ENCODE measurements around the gene AGFG2. TPM values are rescaled to one million over a fixed set of nuclear protein-coding genes. Genes with fewer than 3 reads are reported as not detected.
"Not testable (repeated sequence)": the region's sequence is repeated elsewhere in the genome, so short reads cannot be mapped to it uniquely, and the experiment has no call there.

AGFG2 gene
- total and polyA plus RNA-seq, 2 of the 13 experiments (the other 11 are each of a cell fraction or from before 2014, with no cell fraction given): 125 to 132 TPM

DNA sequence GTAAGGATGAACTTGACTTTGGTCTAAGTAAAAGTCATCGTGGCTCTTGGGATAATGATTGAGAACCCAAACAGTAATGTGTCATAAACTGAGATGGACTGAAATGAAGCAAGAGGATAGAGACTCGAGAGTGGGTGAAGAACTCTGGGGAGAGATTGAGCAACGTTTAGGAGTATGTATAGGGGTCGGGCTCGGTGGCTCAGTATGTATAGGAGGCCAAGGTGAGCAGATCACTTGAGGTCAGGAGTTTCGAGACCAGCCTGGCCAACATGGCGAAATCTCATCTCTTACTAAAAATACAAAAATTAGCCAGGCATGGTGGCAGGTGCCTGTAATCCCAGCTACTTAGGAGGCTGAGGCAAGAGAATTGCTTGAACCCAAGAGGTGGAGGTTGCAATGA is 2.3 kb downstream of the AGFG2 start:
- in situ Hi-C loops (cut with HindIII; ENCODE audit: extremely low pct_ligation_motif_present, low pct_unique_long_range_greater_than_20kb): not testable (repeated sequence)
- intact Hi-C loops (cut with micrococcal nuclease; ENCODE audit: unreplicated experiment): loop anchor here (2.0 kb wide), 1 partner anchor 17 kb away; no protein-coding TSS in a partner anchor
- TF ChIP-seq CSRNP1 (CRISPR knock-in tag; IDR thresholded peaks at IDR 0.05) (0 out of 2 replicates have a peak, but pooled peaks have one; percentile 24), MED1 (CRISPR knock-in tag; IDR thresholded peaks at IDR 0.05) (peak; percentile 28; the same call in 1 of the 2 replicates), SAP130 (CRISPR knock-in tag; IDR thresholded peaks at IDR 0.05; ENCODE audit: low read depth) (peak; percentile 27; the same call in 1 of the 2 replicates), RXRB (CRISPR knock-in tag; IDR thresholded peaks at IDR 0.05; ENCODE audit: borderline replicate concordance) (peak; percentile 41; the same call in 1 of the 2 replicates), FOXK1 (CRISPR knock-in tag; IDR thresholded peaks at IDR 0.05; ENCODE audit: borderline replicate concordance, low read depth) (0 out of 2 replicates have a peak, but pooled peaks have one; percentile 24), ZNF790 (CRISPR knock-in tag; IDR thresholded peaks at IDR 0.05; ENCODE audit: borderline replicate concordance) (0 out of 2 replicates have a peak, but pooled peaks have one; percentile 11), BORCS8-MEF2B (CRISPR knock-in tag; IDR thresholded peaks at IDR 0.05) (0 out of 2 replicates have a peak, but pooled peaks have one; percentile 24), HDAC1 (CRISPR knock-in tag; IDR thresholded peaks at IDR 0.05) (0 out of 2 replicates have a peak, but pooled peaks have one; percentile 30), NCOA1 (CRISPR knock-in tag; IDR thresholded peaks at IDR 0.05) (0 out of 2 replicates have a peak, but pooled peaks have one; percentile 31), SALL1 (CRISPR knock-in tag; IDR thresholded peaks at IDR 0.05) (peak; percentile 41; the same call in 1 of the 2 replicates), NR2F6 (IDR thresholded peaks at IDR 0.05) (0 out of 2 replicates have a peak, but pooled peaks have one; percentile 38), NR2F6 (CRISPR knock-in tag; IDR thresholded peaks at IDR 0.05) (peak; percentile 23; the same call in 1 of the 2 replicates), CEBPB (IDR thresholded peaks at IDR 0.05; ENCODE audit: borderline replicate concordance, low read depth, low read length) (peak; percentile 59; the same call in 1 of the 2 replicates), RARA (CRISPR knock-in tag; IDR thresholded peaks at IDR 0.05) (peak; percentile 26; the same call in 1 of the 2 replicates)
- TF ChIP-seq, protein P1, sequence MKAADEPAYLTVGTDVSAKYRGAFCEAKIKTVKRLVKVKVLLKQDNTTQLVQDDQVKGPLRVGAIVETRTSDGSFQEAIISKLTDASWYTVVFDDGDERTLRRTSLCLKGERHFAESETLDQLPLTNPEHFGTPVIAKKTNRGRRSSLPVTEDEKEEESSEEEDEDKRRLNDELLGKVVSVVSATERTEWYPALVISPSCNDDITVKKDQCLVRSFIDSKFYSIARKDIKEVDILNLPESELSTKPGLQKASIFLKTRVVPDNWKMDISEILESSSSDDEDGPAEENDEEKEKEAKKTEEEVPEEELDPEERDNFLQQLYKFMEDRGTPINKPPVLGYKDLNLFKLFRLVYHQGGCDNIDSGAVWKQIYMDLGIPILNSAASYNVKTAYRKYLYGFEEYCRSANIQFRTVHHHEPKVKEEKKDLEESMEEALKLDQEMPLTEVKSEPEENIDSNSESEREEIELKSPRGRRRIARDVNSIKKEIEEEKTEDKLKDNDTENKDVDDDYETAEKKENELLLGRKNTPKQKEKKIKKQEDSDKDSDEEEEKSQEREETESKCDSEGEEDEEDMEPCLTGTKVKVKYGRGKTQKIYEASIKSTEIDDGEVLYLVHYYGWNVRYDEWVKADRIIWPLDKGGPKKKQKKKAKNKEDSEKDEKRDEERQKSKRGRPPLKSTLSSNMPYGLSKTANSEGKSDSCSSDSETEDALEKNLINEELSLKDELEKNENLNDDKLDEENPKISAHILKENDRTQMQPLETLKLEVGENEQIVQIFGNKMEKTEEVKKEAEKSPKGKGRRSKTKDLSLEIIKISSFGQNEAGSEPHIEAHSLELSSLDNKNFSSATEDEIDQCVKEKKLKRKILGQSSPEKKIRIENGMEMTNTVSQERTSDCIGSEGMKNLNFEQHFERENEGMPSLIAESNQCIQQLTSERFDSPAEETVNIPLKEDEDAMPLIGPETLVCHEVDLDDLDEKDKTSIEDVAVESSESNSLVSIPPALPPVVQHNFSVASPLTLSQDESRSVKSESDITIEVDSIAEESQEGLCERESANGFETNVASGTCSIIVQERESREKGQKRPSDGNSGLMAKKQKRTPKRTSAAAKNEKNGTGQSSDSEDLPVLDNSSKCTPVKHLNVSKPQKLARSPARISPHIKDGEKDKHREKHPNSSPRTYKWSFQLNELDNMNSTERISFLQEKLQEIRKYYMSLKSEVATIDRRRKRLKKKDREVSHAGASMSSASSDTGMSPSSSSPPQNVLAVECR (CRISPR knock-in tag; IDR thresholded peaks at IDR 0.05; ENCODE audit: borderline replicate concordance): peak; percentile 42; the same call in 1 of the 2 replicates
- TF ChIP-seq, protein P2, sequence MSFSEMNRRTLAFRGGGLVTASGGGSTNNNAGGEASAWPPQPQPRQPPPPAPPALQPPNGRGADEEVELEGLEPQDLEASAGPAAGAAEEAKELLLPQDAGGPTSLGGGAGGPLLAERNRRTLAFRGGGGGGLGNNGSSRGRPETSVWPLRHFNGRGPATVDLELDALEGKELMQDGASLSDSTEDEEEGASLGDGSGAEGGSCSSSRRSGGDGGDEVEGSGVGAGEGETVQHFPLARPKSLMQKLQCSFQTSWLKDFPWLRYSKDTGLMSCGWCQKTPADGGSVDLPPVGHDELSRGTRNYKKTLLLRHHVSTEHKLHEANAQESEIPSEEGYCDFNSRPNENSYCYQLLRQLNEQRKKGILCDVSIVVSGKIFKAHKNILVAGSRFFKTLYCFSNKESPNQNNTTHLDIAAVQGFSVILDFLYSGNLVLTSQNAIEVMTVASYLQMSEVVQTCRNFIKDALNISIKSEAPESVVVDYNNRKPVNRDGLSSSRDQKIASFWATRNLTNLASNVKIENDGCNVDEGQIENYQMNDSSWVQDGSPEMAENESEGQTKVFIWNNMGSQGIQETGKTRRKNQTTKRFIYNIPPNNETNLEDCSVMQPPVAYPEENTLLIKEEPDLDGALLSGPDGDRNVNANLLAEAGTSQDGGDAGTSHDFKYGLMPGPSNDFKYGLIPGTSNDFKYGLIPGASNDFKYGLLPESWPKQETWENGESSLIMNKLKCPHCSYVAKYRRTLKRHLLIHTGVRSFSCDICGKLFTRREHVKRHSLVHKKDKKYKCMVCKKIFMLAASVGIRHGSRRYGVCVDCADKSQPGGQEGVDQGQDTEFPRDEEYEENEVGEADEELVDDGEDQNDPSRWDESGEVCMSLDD (CRISPR knock-in tag; IDR thresholded peaks at IDR 0.05; ENCODE audit: borderline replicate concordance): 0 out of 2 replicates have a peak, but pooled peaks have one; percentile 16

More for the DNA sequence above, 2.3 kb downstream of the AGFG2 start:
- Histone ChIP-seq H3K4me1 (ENCODE audit: insufficient read depth, low read length) (peaks cover 57% of the 10 kb centered on the region), H3K4me2 (ENCODE audit: low read depth, low read length) (peak overlapping the region; percentile 86), H3K79me2 (ENCODE audit: insufficient read depth, low read length) (peaks cover 51% of the 10 kb centered on the region), H3K9ac (ENCODE audit: insufficient read depth, low read depth, low read length) (peak overlapping the region; percentile 50), H3K4me3 (replicated peaks in 1 of 3; ENCODE audit: insufficient read depth in 1 of 3, low read depth in 2 of 3, low read length in 3 of 3) (peak overlapping the region; percentile 93 to 98 (median 96)), H3K27ac (ENCODE audit: extremely low read length, insufficient read depth, low read length) (peak overlapping the region; percentile 96)
- H3K27me3 ChIP-seq (ENCODE audit: control insufficient read depth in 1 of 2, insufficient read depth in 2 of 2, low read length in 2 of 2); H2AFZ ChIP-seq (ENCODE audit: low read length); CTCF ChIA-PET (ENCODE audit: low intra/inter-chr PET ratio, low total read pairs); H3K36me3 ChIP-seq (replicated peaks in 1 of 2; ENCODE audit: control insufficient read depth in 1 of 2, insufficient read depth in 2 of 2, low read length in 2 of 2); ATAC-seq; FAIRE-seq; H4K20me1 ChIP-seq (ENCODE audit: insufficient read depth, low read length); BruUV-seq (replicated peaks); H3K9me3 ChIP-seq (ENCODE audit: low read length): not testable (repeated sequence)
- DNase-seq (ENCODE audit: low spot score): peak; percentile 17
- 9% methylated on average over 7 of the region's 7 CpGs for WGBS (ENCODE audit: low lambda C conversion rate)
- POLR2A ChIA-PET: interaction anchor here (1.9 kb wide), 1 partner anchor 10 kb away, joined by 4 read pairs; no protein-coding TSS in a partner anchor
